ENCODE results near the gene MROH2B.

DNA sequence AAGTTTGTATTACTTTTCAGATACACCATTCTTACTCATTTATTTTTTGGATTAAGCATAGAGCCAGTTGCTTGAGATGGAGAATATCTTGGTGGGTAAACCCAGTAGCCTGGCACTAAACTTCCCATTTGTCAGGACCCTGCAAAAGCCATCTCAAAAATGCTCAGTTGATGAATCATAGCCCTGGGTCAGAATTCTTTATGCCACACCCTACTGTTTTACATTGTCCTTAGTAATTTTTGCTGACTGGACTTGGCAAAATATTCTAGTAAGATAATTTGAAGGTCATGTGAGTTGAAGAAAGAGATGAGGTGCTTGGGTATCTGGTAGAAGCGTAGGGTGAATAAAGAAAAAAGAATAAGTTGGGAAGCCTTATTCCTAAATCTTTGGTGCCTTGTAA lies 111.1 kb downstream of the MROH2B start:
- TF ChIP-seq, protein P1, sequence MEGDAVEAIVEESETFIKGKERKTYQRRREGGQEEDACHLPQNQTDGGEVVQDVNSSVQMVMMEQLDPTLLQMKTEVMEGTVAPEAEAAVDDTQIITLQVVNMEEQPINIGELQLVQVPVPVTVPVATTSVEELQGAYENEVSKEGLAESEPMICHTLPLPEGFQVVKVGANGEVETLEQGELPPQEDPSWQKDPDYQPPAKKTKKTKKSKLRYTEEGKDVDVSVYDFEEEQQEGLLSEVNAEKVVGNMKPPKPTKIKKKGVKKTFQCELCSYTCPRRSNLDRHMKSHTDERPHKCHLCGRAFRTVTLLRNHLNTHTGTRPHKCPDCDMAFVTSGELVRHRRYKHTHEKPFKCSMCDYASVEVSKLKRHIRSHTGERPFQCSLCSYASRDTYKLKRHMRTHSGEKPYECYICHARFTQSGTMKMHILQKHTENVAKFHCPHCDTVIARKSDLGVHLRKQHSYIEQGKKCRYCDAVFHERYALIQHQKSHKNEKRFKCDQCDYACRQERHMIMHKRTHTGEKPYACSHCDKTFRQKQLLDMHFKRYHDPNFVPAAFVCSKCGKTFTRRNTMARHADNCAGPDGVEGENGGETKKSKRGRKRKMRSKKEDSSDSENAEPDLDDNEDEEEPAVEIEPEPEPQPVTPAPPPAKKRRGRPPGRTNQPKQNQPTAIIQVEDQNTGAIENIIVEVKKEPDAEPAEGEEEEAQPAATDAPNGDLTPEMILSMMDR (IDR thresholded peaks at IDR 0.05 in 8 of 11, conservative IDR thresholded peaks at IDR 0.05 in 3 of 11), result no peak
- TF ChIP-seq POLR2A (IDR thresholded peaks at IDR 0.05), result no peak

All from spleen (tissue), 7 donors.